Measurements from ENCODE around the gene EXD3. TPM values are rescaled to one million over a fixed set of nuclear protein-coding genes. Genes with fewer than 3 reads are reported as not detected.
A peak's percentile ranks its signal among the peaks of the same experiment; 100 is the strongest.

The EXD3 gene
- total and polyA plus RNA-seq, 2 donors (not counting 1 experiment from before 2014, with no cell fraction given): 2.6 to 13.0 TPM

DNA sequence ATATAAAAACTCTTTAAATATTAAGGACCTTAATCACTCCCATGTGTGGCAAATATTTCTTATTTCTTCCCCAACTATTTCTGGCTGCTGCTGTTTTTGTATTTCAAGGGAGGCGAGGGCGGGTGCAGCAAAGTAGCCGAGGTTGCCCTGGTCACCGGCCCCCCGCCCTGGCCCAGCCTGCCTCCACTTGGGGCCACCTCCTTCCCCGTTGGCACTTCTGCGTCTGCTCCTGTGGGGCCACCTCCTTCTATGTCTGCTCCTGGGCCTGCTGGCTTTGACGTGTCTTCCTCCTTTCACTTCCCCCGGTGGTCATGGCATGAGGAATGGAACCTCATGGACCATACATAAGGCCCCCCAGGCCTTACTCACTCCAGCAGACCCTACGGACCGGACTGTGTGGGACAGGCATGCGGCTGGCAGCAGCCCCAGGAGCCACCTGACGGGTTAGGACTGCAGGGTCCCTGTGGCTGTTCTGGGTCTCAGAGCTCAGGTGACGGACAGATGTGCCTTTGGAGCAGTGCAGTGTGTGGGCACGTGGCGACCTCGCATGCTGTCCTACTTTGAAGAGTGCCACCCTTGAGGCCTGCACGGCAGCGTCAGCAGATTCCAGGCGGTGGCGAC, 24.0 kb upstream of the EXD3 start:
- peaks cover 3% of the 10 kb centered on the region for H3K36me3 ChIP-seq (ENCODE audit: control insufficient read depth, insufficient read depth, low read length)
- no peak for DNase-seq (ENCODE audit: low read depth in 2 of 2)

GRCh38 chr9:137445930-137446431, 23.0 kb upstream of the EXD3 start:
- Histone ChIP-seq H3K4me3 (replicated peaks in 1 of 4; ENCODE audit: control extremely low read depth in 1 of 4, insufficient read depth in 1 of 4, low read depth in 3 of 4, low read length in 4 of 4) (no peak overlapping the region), H3K36me3 (ENCODE audit: control insufficient read depth, insufficient read depth, low read length) (peaks cover 3% of the 10 kb centered on the region), H3K4me1 (ENCODE audit: control insufficient read depth, extremely low read depth, insufficient read depth, low read length) (peaks cover 2% of the 10 kb centered on the region), H3K79me2 (ENCODE audit: control insufficient read depth, insufficient read depth, low read length) (no peaks in the 10 kb centered on the region), H3K27me3 (ENCODE audit: control insufficient read depth, insufficient read depth, low read length) (no peaks in the 10 kb centered on the region), H3K9ac (ENCODE audit: insufficient read depth, low read length) (no peak overlapping the region), H3K27ac (ENCODE audit: insufficient read depth, low read length) (no peak overlapping the region), H3K4me2 (ENCODE audit: extremely low read depth, insufficient read depth, low read length) (no peak overlapping the region), H3K9me3 (ENCODE audit: control insufficient read depth, insufficient read depth, low read depth, low read length) (no peaks in the 10 kb centered on the region), H4K20me1 (ENCODE audit: control insufficient read depth, extremely low read depth, insufficient read depth, low read length) (no peaks in the 10 kb centered on the region), H2AFZ (ENCODE audit: low read length) (no peak overlapping the region)
- DNase-seq (ENCODE audit: low read depth in 2 of 2): no peak
- TF ChIP-seq CTCF (conservative IDR thresholded peaks at IDR 0.05 in 1 of 2, IDR thresholded peaks at IDR 0.05 in 1 of 2; ENCODE audit: low read depth in 1 of 2, low read length in 2 of 2) (no peak), EZH2 (IDR thresholded peaks at IDR 0.05; ENCODE audit: low read length, missing control alignments) (no peak)

More for the DNA sequence above, 24.0 kb upstream of the EXD3 start:
- Histone ChIP-seq H4K20me1 (ENCODE audit: control insufficient read depth, extremely low read depth, insufficient read depth, low read length) (no peaks in the 10 kb centered on the region), H3K4me3 (replicated peaks in 1 of 4; ENCODE audit: control extremely low read depth in 1 of 4, insufficient read depth in 1 of 4, low read depth in 3 of 4, low read length in 4 of 4) (no peak overlapping the region), H3K27me3 (ENCODE audit: control insufficient read depth, insufficient read depth, low read length) (no peaks in the 10 kb centered on the region), H3K4me2 (ENCODE audit: extremely low read depth, insufficient read depth, low read length) (no peak overlapping the region), H3K4me1 (ENCODE audit: control insufficient read depth, extremely low read depth, insufficient read depth, low read length) (peaks cover 2% of the 10 kb centered on the region), H3K9me3 (ENCODE audit: control insufficient read depth, insufficient read depth, low read depth, low read length) (no peaks in the 10 kb centered on the region), H3K79me2 (ENCODE audit: control insufficient read depth, insufficient read depth, low read length) (no peaks in the 10 kb centered on the region), H3K27ac (ENCODE audit: insufficient read depth, low read length) (no peak overlapping the region), H3K9ac (ENCODE audit: insufficient read depth, low read length) (no peak overlapping the region), H2AFZ (ENCODE audit: low read length) (no peak overlapping the region)
- no peak for TF ChIP-seq CTCF (conservative IDR thresholded peaks at IDR 0.05 in 1 of 2, IDR thresholded peaks at IDR 0.05 in 1 of 2; ENCODE audit: low read depth in 1 of 2, low read length in 2 of 2)
- no peak for TF ChIP-seq EZH2 (IDR thresholded peaks at IDR 0.05; ENCODE audit: low read length, missing control alignments)

GRCh38 chr9:137445275-137445807, 22.4 kb upstream of the EXD3 start:
- no peaks in the 10 kb centered on the region for H3K79me2 ChIP-seq (ENCODE audit: control insufficient read depth, insufficient read depth, low read length)
- no peaks in the 10 kb centered on the region for H3K27me3 ChIP-seq (ENCODE audit: control insufficient read depth, insufficient read depth, low read length)
- H3K4me1 ChIP-seq (ENCODE audit: control insufficient read depth, extremely low read depth, insufficient read depth, low read length): peaks cover 2% of the 10 kb centered on the region
- no peak overlapping the region for H3K27ac ChIP-seq (ENCODE audit: insufficient read depth, low read length)
- H3K9ac ChIP-seq (ENCODE audit: insufficient read depth, low read length): no peak overlapping the region
- H4K20me1 ChIP-seq (ENCODE audit: control insufficient read depth, extremely low read depth, insufficient read depth, low read length): no peaks in the 10 kb centered on the region
- peaks cover 3% of the 10 kb centered on the region for H3K36me3 ChIP-seq (ENCODE audit: control insufficient read depth, insufficient read depth, low read length)
- no peak overlapping the region for H3K4me2 ChIP-seq (ENCODE audit: extremely low read depth, insufficient read depth, low read length)
- no peak overlapping the region for H2AFZ ChIP-seq (ENCODE audit: low read length)
- H3K4me3 ChIP-seq (replicated peaks in 1 of 4; ENCODE audit: control extremely low read depth in 1 of 4, insufficient read depth in 1 of 4, low read depth in 3 of 4, low read length in 4 of 4): no peak overlapping the region
- DNase-seq (ENCODE audit: low read depth in 2 of 2): peak; percentile 68 to 77
- no peaks in the 10 kb centered on the region for H3K9me3 ChIP-seq (ENCODE audit: control insufficient read depth, insufficient read depth, low read depth, low read length)
- TF ChIP-seq EZH2 (IDR thresholded peaks at IDR 0.05; ENCODE audit: low read length, missing control alignments) (no peak), CTCF (conservative IDR thresholded peaks at IDR 0.05 in 1 of 2, IDR thresholded peaks at IDR 0.05 in 1 of 2; ENCODE audit: low read depth in 1 of 2, low read length in 2 of 2) (peak; percentile 79 to 86)
